Motor neuron (in vitro differentiated cells): Measurements from ENCODE around the gene FARS2. TPM values are rescaled to one million over a fixed set of nuclear protein-coding genes. Genes with fewer than 3 reads are reported as not detected.
"Not testable (repeated sequence)": the region's sequence is repeated elsewhere in the genome, so short reads cannot be mapped to it uniquely, and the experiment has no call there.

Experiments used
- ATAC-seq, 8 experiments: fragments of 200-7000 bp; cut with Tn5 transposase; replicated peaks in 6 of 8; 2 replicates each; pipeline ENCODE4 v1.8.0; 2021; ENCODE audit warnings: mild to moderate bottlenecking in 8 of 8, moderate library complexity in 8 of 8
- H3K27ac ChIP-seq, 2 donors: fragments of 250-450 bp; sonication (Bioruptor Pico); 2 replicates each; pipeline ENCODE4 v1.9.0; 2021; ENCODE audit warnings: antibody characterized with exemption in 2 of 2, mild to moderate bottlenecking in 2 of 2, moderate library complexity in 1 of 2
- H3K4me1 ChIP-seq, 2 donors: fragments of 250-450 bp; sonication (Bioruptor Pico); replicated peaks in 1 of 2; 2 replicates each; pipeline ENCODE4 v1.6.1; 2021; ENCODE audit warnings: antibody characterized with exemption in 2 of 2, mild to moderate bottlenecking in 2 of 2, moderate library complexity in 1 of 2
- H3K4me3 ChIP-seq, 5 donors: fragments of 250-450 bp; sonication (Bioruptor Pico); 2 replicates each; pipeline ENCODE4 v1.9.0; 2021; ENCODE audit warnings: antibody characterized with exemption in 5 of 5, mild to moderate bottlenecking in 5 of 5, moderate library complexity in 4 of 5
- WGBS, 10 experiments: fragments of 450-650 bp; shearing (Covaris generic); methylation state at CpG; one replicate each; pipeline ENCODE4 v1.0.0; 2022; 5-methylcytosine and 5-hydroxymethylcytosine counted together
- in situ Hi-C, 9 experiments: fragments of 400-800 bp; cut with MboI; loops; one replicate each; pipeline ENCODE4 v1.15.0; 2021; ENCODE audit warnings: low sequenced_read_pairs in 9 of 9, low pct_unique_long_range_greater_than_20kb in 2 of 9; ENCODE audit not compliant: unreplicated experiment in 9 of 9
- total RNA-seq, 8 experiments: library from RNA; unstranded; fragments of 300-600 nt; gene quantifications; 2 replicates each; pipeline versions ENCODE4 v1.2.3 to v1.2.4, GENCODE V29; 2022

FARS2 gene
- total RNA-seq, 8 experiments from 2014 or later = 10.9 to 24.1 (median 15.6) TPM

DNA sequence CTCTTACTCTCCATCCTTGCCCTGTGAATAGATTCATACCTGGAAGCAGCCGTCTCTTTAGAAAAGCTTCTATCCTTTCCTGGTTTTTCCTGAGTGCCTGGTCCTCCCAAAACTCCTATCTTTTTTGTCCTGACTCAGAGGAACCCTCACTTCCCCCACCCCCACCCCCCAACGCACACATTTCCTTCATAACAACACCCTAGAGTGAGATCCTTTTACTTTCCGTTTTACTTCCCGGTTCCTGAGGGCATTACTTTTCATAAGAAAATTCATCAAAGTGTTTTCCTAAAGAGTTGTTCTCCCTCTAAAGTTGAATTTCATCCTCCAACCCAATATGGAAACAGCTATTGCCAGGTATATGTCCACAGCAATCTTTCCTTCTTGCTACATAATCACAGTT lies 418.4 kb downstream of the FARS2 start:
- 31 to 71% (median 49%) methylated on average over 1 to 3 of the region's 4 CpGs; no CpG with 5 or more reads in 6 of the 10 experiments for WGBS, 10 experiments
- no peak overlapping the region for H3K4me3 ChIP-seq
- H3K4me1 ChIP-seq = peaks cover 18 to 25% of the 10 kb centered on the region in 2 donors
- ATAC-seq = no peak
- in situ Hi-C loops = no loop called here
- no peak overlapping the region for H3K27ac ChIP-seq

GRCh38 chr6:5680095-5680494 lies 418.8 kb downstream of the FARS2 start:
- ATAC-seq = peak in 5 of 8 experiments; percentile 30 to 78 (median 41)
- peaks cover 18 to 27% of the 10 kb centered on the region in 2 donors for H3K4me1 ChIP-seq
- in situ Hi-C loops = no loop called here
- no peak overlapping the region for H3K4me3 ChIP-seq
- H3K27ac ChIP-seq = no peak overlapping the region
- WGBS, 10 experiments = 20 to 92% (median 57%) methylated on average over 1 to 5 of the region's 5 CpGs; no CpG with 5 or more reads in 2 of the 10 experiments

GRCh38 chr6:5681480-5681879 lies 420.2 kb downstream of the FARS2 start:
- 14 to 100% (median 52%) methylated on average over 1 to 4 of the region's 4 CpGs for WGBS, 10 experiments
- H3K4me1 ChIP-seq = peaks cover 18 to 27% of the 10 kb centered on the region in 2 donors
- no peak overlapping the region for H3K4me3 ChIP-seq
- H3K27ac ChIP-seq = no peak overlapping the region
- in situ Hi-C loops = no loop called here
- ATAC-seq = peak in 1 of 8 experiments; percentile 41

GRCh38 chr6:5682530-5682929 lies 421.2 kb downstream of the FARS2 start:
- peaks cover 18 to 27% of the 10 kb centered on the region in 2 donors for H3K4me1 ChIP-seq
- no peak overlapping the region for H3K4me3 ChIP-seq
- H3K27ac ChIP-seq = no peak overlapping the region
- in situ Hi-C loops = no loop called here
- ATAC-seq = no peak
- 75 to 97% (median 88%) methylated on average over 2 to 4 of the region's 4 CpGs; no CpG with 5 or more reads in 1 of the 10 experiments for WGBS, 10 experiments

GRCh38 chr6:5683747-5684146 lies 422.4 kb downstream of the FARS2 start:
- in situ Hi-C loops, ATAC-seq, H3K27ac ChIP-seq, H3K4me3 ChIP-seq: not testable (repeated sequence)
- peaks cover 17 to 23% of the 10 kb centered on the region in 2 donors for H3K4me1 ChIP-seq
- WGBS, 10 experiments = 50 to 100% (median 80%) methylated on average over 1 to 5 of the region's 5 CpGs; no CpG with 5 or more reads in 3 of the 10 experiments

DNA sequence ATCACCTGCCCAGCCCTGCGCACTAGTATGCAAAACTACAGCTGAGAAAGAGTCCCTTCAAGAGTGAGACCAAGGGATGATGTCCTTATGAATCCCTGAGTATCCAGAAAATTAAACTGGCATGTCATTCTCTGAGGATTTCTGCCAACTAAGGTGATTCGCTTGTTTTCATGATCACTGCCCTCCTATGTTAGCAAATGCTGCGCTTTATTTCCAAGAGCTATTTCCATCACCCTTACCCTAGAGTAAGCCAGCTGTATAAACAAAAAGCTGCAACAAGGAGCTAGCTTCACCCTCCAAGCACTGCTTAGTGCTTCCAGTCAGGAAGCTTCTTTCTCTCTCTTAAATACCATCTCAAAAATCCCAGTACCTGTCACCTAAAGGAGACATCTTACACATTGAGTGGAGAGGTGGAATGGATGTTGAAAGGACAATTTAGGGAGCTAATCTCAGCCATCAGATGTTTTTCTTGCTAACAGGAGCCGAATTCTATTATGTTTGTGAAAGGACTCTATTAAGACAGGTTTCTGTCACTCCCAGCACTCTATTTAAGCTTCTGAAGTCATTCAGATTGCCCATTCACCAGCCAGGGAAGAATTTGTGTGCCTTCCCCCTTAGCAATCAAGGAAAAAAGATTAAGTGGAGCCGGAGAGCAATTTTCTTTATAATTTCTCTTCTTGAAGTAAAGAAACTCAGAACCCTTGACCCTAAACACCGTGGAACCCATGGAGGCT lies 423.2 kb downstream of the FARS2 start:
- peaks cover 9 to 16% of the 10 kb centered on the region in 2 donors for H3K4me1 ChIP-seq
- no peak overlapping the region for H3K4me3 ChIP-seq
- in situ Hi-C loops = no loop called here
- no peak overlapping the region for H3K27ac ChIP-seq
- WGBS, 10 experiments = 41 to 100% (median 78%) methylated on average over 2 to 6 of the region's 6 CpGs; no CpG with 5 or more reads in 1 of the 10 experiments
- peak in 1 of 8 experiments; percentile 73 for ATAC-seq

GRCh38 chr6:5693225-5694145 lies 432.2 kb downstream of the FARS2 start:
- Histone ChIP-seq H3K4me3 (no peak overlapping the region), H3K4me1 (peaks cover 3 to 10% of the 10 kb centered on the region in 2 donors), H3K27ac (no peak overlapping the region)
- ATAC-seq = peak in 5 of 8 experiments; percentile 43 to 81 (median 79)
- in situ Hi-C loops = no loop called here
- 0 to 100% (median 70%) methylated on average over 1 to 5 of the region's 13 CpGs; no CpG with 5 or more reads in 1 of the 10 experiments for WGBS, 10 experiments

DNA sequence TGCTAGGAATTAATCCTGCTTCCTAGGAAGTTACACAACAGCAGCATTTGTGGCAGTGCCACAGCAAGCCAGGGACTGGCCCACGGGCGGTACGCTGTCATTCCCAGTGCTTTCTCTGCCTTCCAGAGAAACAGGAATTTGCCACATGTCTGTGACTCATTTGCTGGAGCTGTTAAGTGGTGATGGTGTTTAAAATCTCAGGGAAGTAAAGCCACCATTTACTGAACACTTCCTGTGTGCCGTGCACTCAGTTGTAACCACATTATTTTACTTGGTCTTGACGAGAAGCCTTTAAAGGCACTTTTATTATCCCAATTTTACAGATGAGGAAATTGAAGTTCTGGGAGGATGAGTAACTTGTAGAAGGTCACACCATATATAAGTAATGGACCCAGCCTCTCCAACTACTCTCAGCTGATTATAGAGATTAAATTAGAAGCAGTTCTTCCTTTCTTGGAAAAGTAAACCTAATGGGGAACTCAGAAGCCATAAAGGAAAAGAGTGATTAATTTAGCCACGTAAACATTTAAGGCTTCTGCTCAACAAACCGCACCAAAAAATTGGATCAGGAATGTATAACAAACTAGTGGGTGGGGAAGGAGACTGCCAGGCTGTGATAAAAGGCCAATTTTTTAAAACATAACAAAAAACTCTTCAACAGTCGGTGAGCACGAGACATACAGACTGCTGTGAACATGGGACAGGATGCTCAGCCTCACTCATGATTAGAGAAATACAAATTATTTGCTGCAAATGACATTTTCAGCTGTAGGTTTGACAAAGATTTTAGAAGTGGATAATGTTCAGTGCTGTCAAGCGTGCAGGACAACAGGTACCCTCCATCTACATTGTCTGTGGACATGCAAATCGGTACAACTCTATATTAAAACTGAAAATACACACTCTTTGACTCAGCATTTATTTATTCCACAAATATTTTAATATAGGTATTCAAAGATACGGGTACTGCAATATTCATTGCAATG lies 434.2 kb downstream of the FARS2 start:
- Histone ChIP-seq H3K4me3 (no peak overlapping the region), H3K4me1 (peaks cover 3 to 10% of the 10 kb centered on the region in 2 donors), H3K27ac (no peak overlapping the region)
- in situ Hi-C loops = no loop called here
- 24 to 97% (median 75%) methylated on average over 1 to 12 of the region's 12 CpGs for WGBS, 10 experiments
- ATAC-seq = peak in 4 of 8 experiments; percentile 10 to 98 (median 54)

GRCh38 chr6:5697508-5697907 lies 436.2 kb downstream of the FARS2 start:
- Histone ChIP-seq H3K4me1 (peaks cover 5 to 22% of the 10 kb centered on the region in 2 donors), H3K27ac (no peak overlapping the region), H3K4me3 (no peak overlapping the region)
- in situ Hi-C loops = no loop called here
- no peak for ATAC-seq

GRCh38 chr6:5698318-5698717 lies 437.0 kb downstream of the FARS2 start:
- no peak for ATAC-seq
- in situ Hi-C loops = no loop called here
- H3K4me3 ChIP-seq = no peak overlapping the region
- H3K4me1 ChIP-seq = peaks cover 2 to 17% of the 10 kb centered on the region in 2 donors
- 80 to 100% (median 100%) methylated on average over 1 to 3 of the region's 4 CpGs; no CpG with 5 or more reads in 4 of the 10 experiments for WGBS, 10 experiments
- no peak overlapping the region for H3K27ac ChIP-seq

- peaks cover 2 to 12% of the 10 kb centered on the region in 2 donors for H3K4me1 ChIP-seq
- ATAC-seq, H3K27ac ChIP-seq, in situ Hi-C loops, H3K4me3 ChIP-seq: not testable (repeated sequence)
Observed at GRCh38 chr6:5699064-5699463, 437.8 kb downstream of the FARS2 start.

- peak in 5 of 8 experiments; percentile 98 to 100 (median 100) for ATAC-seq
- Histone ChIP-seq H3K27ac (peak overlapping the region in 1 of 2 donors; percentile 28), H3K4me1 (peaks cover 2 to 12% of the 10 kb centered on the region in 2 donors), H3K4me3 (no peak overlapping the region)
- in situ Hi-C loops = no loop called here
- 8 to 100% (median 71%) methylated on average over 1 to 4 of the region's 14 CpGs; no CpG with 5 or more reads in 1 of the 10 experiments for WGBS, 10 experiments
Observed at GRCh38 chr6:5701174-5701573, 439.9 kb downstream of the FARS2 start.
